Measurements from ENCODE around the gene CPLANE1.
"Not testable (repeated sequence)": the region's sequence is repeated elsewhere in the genome, so short reads cannot be mapped to it uniquely, and the experiment has no call there.

Gene CPLANE1

DNA sequence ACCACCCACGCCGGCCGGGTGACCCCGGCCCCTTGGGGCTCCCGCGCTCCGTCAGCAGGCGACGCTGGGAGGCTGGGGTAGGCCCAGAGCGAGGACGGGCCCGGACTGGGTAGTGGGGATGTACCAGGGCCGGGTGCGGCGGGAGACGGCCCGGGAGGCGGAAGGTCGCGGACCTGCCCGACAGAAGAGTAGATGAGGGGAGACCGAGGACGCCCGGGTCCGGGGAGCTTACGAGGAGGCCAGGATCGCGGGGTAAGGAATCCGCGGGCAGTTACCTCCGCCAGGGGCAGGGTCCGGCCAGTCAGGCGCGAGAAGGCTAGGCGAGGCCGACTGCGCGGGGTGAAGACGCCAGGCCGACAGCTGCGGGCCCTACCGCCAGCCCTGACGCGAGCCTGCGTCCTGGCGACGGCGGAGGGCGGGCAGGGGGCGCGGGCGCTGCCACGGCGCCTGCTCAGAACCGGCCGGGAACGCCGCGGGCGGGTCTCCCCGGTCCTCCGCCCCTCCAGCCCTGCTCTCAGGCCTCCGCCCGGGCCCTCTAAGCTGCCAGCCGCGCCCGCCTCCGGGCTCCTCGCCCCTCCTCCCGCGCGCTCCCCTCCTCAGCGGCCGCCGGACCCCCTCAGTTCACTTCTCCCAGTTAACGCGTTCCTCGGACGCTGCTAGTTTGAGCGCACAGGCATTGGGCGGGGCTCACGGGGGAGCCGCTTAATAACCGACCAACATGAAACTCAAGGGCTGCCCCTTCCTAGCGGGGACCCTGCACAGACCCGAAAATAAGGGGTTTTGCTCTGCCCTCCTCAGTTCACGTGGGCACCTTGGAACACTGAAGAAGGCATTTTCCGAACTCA lies at the start of gene CPLANE1:
CPLANE1 (minus strand) TSS at position 407 of the 845 bp plus-strand sequence. CDS start 1,678 bp downstream, outside the sequence.
- Mint-ChIP-seq H3K4me1 (peaks cover 4 to 7% of the 10 kb centered on the region in 2 donors), H3K4me3 (peak within 1 kb of the TSS; percentile 90 to 93), H3K27ac (peak within 1 kb of the TSS; percentile 93), H3K9me3 (no peaks in the 10 kb centered on the region), H3K27me3 (no peaks in the 10 kb centered on the region), H3K36me3 (peaks cover 1 to 4% of the 10 kb centered on the region in 2 donors)
- peak; percentile 64 for DNase-seq
- ATAC-seq (replicated peaks), result peak; percentile 88 to 90

- not testable (repeated sequence) for DNase-seq; H3K27ac Mint-ChIP-seq; H3K4me3 Mint-ChIP-seq; H3K4me1 Mint-ChIP-seq; H3K9me3 Mint-ChIP-seq; ATAC-seq (replicated peaks); H3K27me3 Mint-ChIP-seq
- H3K36me3 Mint-ChIP-seq, result peaks cover 35 to 36% of the 10 kb centered on the region in 2 donors
These were observed 47.1 kb upstream of the CPLANE1 start for GRCh38 chr5:37296313-37296712.

GRCh38 chr5:37283214-37283820 lies 34.1 kb upstream of the CPLANE1 start:
- no peak for ATAC-seq (replicated peaks)

DNA sequence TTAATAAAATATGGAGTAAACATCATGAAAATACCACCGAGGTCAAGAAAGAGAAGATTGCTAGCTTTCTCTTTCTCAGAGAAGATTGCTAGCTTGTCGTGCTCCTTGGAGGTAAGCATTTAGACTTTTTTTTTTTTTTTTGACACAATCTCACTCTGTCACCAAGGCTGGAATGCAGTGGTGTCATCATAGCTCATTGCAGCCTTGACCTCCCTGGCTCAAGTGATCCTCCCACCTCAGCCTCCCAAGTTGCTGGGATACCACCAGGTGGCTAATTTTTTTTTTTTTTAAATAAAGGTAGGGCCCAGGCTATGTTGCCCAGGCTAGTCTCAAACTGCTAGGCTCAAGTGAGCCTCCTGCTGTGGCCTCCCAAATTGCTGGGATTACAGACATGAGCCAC lies 26.3 kb upstream of the CPLANE1 start:
- no peak overlapping the region for H3K4me3 Mint-ChIP-seq
- no peak overlapping the region for H3K27ac Mint-ChIP-seq
- H3K9me3 Mint-ChIP-seq, result peaks cover 3 to 8% of the 10 kb centered on the region in 2 donors
- no peak for ATAC-seq (replicated peaks)
- no peak for DNase-seq
- no peaks in the 10 kb centered on the region for H3K27me3 Mint-ChIP-seq
- H3K4me1 Mint-ChIP-seq, result no peaks in the 10 kb centered on the region
- H3K36me3 Mint-ChIP-seq, result peaks cover 0 to 4% of the 10 kb centered on the region in 2 donors

More at GRCh38 chr5:37283214-37283820, 34.1 kb upstream of the CPLANE1 start:
- peaks cover 16 to 26% of the 10 kb centered on the region in 2 donors for H3K9me3 Mint-ChIP-seq
- no peaks in the 10 kb centered on the region for H3K27me3 Mint-ChIP-seq
- peaks cover 20 to 35% of the 10 kb centered on the region in 2 donors for H3K36me3 Mint-ChIP-seq
- no peak overlapping the region for H3K27ac Mint-ChIP-seq
- H3K4me1 Mint-ChIP-seq, result no peaks in the 10 kb centered on the region
- no peak overlapping the region for H3K4me3 Mint-ChIP-seq
- no peak for DNase-seq

DNA sequence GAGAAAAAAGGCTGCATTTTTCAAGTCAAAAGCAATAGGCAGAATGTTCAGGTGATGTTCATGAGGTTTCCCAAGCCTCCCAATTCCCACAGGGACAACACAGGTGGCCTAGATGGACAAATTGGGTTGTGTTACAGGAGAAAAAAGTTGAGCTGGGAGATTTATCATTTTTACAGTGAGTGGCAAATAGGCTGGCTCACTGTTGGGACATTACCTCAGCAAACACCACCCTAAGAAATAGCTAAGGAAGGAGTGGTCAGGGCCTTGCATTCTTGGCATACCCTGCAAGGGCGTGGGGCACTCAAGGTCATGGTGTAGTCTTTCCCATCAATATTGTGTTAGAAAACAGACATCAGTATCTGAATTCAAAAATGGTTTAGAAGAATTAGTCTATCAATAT lies 23.3 kb upstream of the CPLANE1 start:
- peaks cover 6 to 9% of the 10 kb centered on the region in 2 donors for H3K9me3 Mint-ChIP-seq
- H3K27me3 Mint-ChIP-seq, result no peaks in the 10 kb centered on the region
- H3K4me1 Mint-ChIP-seq, result no peaks in the 10 kb centered on the region
- DNase-seq, result no peak
- no peak overlapping the region for H3K4me3 Mint-ChIP-seq
- no peak for ATAC-seq (replicated peaks)
- no peak overlapping the region for H3K27ac Mint-ChIP-seq
- peaks cover 0 to 6% of the 10 kb centered on the region in 2 donors for H3K36me3 Mint-ChIP-seq

GRCh38 chr5:37268100-37268499 lies 18.9 kb upstream of the CPLANE1 start:
- ATAC-seq (replicated peaks); H3K36me3 Mint-ChIP-seq; DNase-seq; H3K27ac Mint-ChIP-seq; H3K4me3 Mint-ChIP-seq; H3K4me1 Mint-ChIP-seq; H3K27me3 Mint-ChIP-seq: not testable (repeated sequence)
- peaks cover 9 to 10% of the 10 kb centered on the region in 2 donors for H3K9me3 Mint-ChIP-seq

DNA sequence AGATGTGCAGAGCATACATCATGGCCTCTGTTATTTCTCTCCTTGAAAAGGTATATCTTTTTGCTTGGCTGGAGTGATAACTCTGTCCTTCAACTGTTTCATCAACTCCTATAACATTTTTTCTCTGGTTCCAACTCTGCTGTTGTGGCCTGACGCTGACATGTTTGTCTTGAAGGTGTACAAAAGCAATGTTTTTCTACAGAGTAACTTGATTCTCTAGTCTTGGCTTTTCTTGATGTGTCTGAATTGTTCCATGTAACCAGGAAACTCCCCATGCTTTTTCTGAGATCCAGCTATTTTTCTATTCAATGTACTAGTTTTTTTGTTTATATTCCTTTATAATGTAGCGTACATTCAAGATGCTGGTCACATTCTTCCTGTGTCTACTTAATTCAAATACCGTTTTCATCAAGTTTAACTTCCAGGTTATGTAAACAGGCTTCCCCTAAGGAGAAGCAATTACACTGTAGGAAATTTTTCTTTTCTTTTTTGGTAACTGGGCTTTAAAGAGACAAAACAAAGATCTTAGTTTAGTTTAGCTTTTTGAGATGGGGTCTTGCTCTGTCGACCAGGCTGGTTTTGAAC lies 6.7 kb upstream of the CPLANE1 start:
- H3K9me3 Mint-ChIP-seq, result peaks cover 0 to 4% of the 10 kb centered on the region in 2 donors
- no peaks in the 10 kb centered on the region for H3K27me3 Mint-ChIP-seq
- DNase-seq (no peak), ATAC-seq (replicated peaks) (no peak)
- H3K36me3 Mint-ChIP-seq, result peaks cover 1 to 8% of the 10 kb centered on the region in 2 donors
- no peaks in the 10 kb centered on the region for H3K4me1 Mint-ChIP-seq
- H3K4me3 Mint-ChIP-seq, result no peak overlapping the region
- no peak overlapping the region for H3K27ac Mint-ChIP-seq

DNA sequence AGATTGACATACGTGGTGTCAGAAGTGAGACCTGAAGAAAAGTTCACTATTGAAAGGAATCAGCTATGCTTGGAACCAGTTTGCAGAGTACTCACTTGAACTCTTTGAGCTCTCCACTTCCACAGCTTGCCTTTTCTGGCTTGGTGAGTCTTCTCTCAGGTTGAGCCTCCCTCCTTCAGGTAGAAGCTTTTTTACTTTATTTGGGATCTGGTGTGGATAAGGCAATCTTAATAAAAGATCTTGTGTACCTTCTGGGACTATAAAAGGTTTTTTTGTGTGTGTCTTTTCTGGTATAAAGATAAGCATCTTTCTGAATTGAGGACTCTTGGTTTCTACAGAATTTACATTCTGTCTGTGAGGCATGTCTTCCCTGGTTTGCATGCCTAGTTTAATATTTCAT lies 5.4 kb upstream of the CPLANE1 start:
- no peak for DNase-seq
- Mint-ChIP-seq H3K4me1 (peaks cover 4% of the 10 kb centered on the region in 2 donors), H3K36me3 (peaks cover 1 to 4% of the 10 kb centered on the region in 2 donors), H3K27me3 (no peaks in the 10 kb centered on the region), H3K27ac (no peak overlapping the region), H3K4me3 (no peak overlapping the region), H3K9me3 (peaks cover 0 to 3% of the 10 kb centered on the region in 2 donors)
- no peak for ATAC-seq (replicated peaks)

DNA sequence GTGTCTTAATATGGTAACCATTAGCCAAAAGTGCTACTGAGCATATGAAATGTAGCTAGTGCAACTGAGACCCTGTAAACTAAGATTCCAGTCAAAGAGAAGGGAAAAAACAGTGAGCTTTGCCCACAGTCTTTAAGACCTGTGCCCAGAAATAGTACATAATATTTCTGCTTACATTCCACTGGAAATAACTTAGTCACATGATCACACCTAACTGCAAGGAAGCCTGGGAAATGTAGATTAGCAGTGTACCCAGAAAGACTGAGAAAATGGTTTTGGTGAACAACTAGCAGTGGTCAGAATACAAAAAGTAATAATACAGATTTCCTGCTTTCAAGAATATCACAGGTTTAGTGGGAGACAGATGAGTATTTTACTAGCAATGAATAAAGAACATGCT lies 2.5 kb upstream of the CPLANE1 start:
- H3K27ac Mint-ChIP-seq, result no peak overlapping the region
- H3K27me3 Mint-ChIP-seq, result no peaks in the 10 kb centered on the region

GRCh38 chr5:37249815-37250164 lies 614 bp upstream of the CPLANE1 start:
- no peaks in the 10 kb centered on the region for H3K9me3 Mint-ChIP-seq
- DNase-seq (no peak), ATAC-seq (replicated peaks) (no peak)
- H3K27ac Mint-ChIP-seq, result peak overlapping the region; percentile 74
- peak overlapping the region; percentile 90 to 93 for H3K4me3 Mint-ChIP-seq
- H3K36me3 Mint-ChIP-seq, result peaks cover 1 to 4% of the 10 kb centered on the region in 2 donors
- no peaks in the 10 kb centered on the region for H3K27me3 Mint-ChIP-seq
- H3K4me1 Mint-ChIP-seq, result peaks cover 4 to 7% of the 10 kb centered on the region in 2 donors

More for the DNA sequence above, 2.5 kb upstream of the CPLANE1 start:
- no peak for DNase-seq
- peaks cover 4 to 7% of the 10 kb centered on the region in 2 donors for H3K4me1 Mint-ChIP-seq
- H3K4me3 Mint-ChIP-seq, result no peak overlapping the region
- no peaks in the 10 kb centered on the region for H3K9me3 Mint-ChIP-seq
- ATAC-seq (replicated peaks), result no peak
- H3K36me3 Mint-ChIP-seq, result peaks cover 1 to 4% of the 10 kb centered on the region in 2 donors

GRCh38 chr5:37248421-37248969 lies 681 bp downstream of the CPLANE1 start:
- H3K27ac Mint-ChIP-seq, result peak overlapping the region; percentile 93
- H3K27me3 Mint-ChIP-seq, result no peaks in the 10 kb centered on the region
- H3K9me3 Mint-ChIP-seq, result no peaks in the 10 kb centered on the region
- H3K36me3 Mint-ChIP-seq, result peaks cover under 1 to 2% of the 10 kb centered on the region in 2 donors
- H3K4me1 Mint-ChIP-seq, result peaks cover 4 to 7% of the 10 kb centered on the region in 2 donors
- peak overlapping the region; percentile 86 to 90 for H3K4me3 Mint-ChIP-seq
- DNase-seq (no peak), ATAC-seq (replicated peaks) (no peak)

- Mint-ChIP-seq H3K27ac (no peak overlapping the region), H3K9me3 (no peaks in the 10 kb centered on the region), H3K27me3 (no peaks in the 10 kb centered on the region), H3K4me1 (peaks cover 4 to 7% of the 10 kb centered on the region in 2 donors), H3K36me3 (peaks cover 2 to 4% of the 10 kb centered on the region in 2 donors), H3K4me3 (peak overlapping the region in 1 of 2 donors; percentile 47)
- DNase-seq (no peak), ATAC-seq (replicated peaks) (no peak)
These were observed 1.7 kb downstream of the CPLANE1 start for GRCh38 chr5:37247496-37247895.

DNA sequence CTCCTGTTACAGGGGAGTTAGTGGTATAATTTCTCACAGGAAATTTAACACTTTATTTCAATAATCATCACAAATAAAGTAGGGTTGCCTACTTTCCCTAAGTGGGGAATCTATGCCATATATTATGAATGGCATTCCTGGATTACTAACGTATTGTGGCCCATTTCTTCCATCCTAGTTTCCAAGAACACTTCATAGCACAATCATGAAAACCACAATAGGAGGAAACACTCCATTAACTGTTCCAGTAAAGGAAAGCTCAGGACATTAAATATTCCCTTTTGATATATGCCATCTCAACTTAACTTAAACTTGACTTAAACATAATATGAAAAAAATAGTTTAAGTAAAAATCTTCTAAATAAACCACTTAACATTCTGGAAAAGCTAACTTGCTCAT lies 2.1 kb downstream of the CPLANE1 start:
- Mint-ChIP-seq H3K27ac (no peak overlapping the region), H3K4me1 (peaks cover 4 to 7% of the 10 kb centered on the region in 2 donors), H3K36me3 (peaks cover 2 to 4% of the 10 kb centered on the region in 2 donors), H3K9me3 (no peaks in the 10 kb centered on the region), H3K4me3 (no peak overlapping the region), H3K27me3 (no peaks in the 10 kb centered on the region)
- ATAC-seq (replicated peaks) (no peak), DNase-seq (no peak)

GRCh38 chr5:37234288-37234687 lies 14.9 kb downstream of the CPLANE1 start:
- H3K4me3 Mint-ChIP-seq, result no peak overlapping the region
- H3K27ac Mint-ChIP-seq, result no peak overlapping the region
- DNase-seq (no peak), ATAC-seq (replicated peaks) (no peak)
- no peaks in the 10 kb centered on the region for H3K27me3 Mint-ChIP-seq
- no peaks in the 10 kb centered on the region for H3K4me1 Mint-ChIP-seq
- H3K9me3 Mint-ChIP-seq, result peaks cover 11% of the 10 kb centered on the region in 2 donors
- H3K36me3 Mint-ChIP-seq, result peaks cover 43 to 72% of the 10 kb centered on the region in 2 donors
